Trophoblast cell (in vitro differentiated cells and primary cell): Measurements from ENCODE around the gene SCRG1.

Experiments used
- DNase-seq, 2 donors: peaks; one replicate each; pipeline ENCODE4 v3.0.0-alpha.2; 2016
- H2AFZ ChIP-seq: 2 replicates; pipeline ENCODE4 v1.6.1; 2013; ENCODE audit warnings: low read length, moderate library complexity, mild to moderate bottlenecking; ENCODE audit not compliant: insufficient read depth, poor library complexity
- H2AK5ac ChIP-seq: 2 replicates; pipeline ENCODE4 v1.6.1; 2013; ENCODE audit warnings: mild to moderate bottlenecking, low read length
- H2BK120ac ChIP-seq: 2 replicates; pipeline ENCODE4 v1.6.1; 2013; ENCODE audit warnings: low read length, mild to moderate bottlenecking, moderate library complexity; ENCODE audit not compliant: insufficient read depth, poor library complexity
- H2BK12ac ChIP-seq: 2 replicates; pipeline ENCODE4 v1.6.1; 2013; ENCODE audit warnings: mild to moderate bottlenecking, low read length, moderate library complexity
- H2BK5ac ChIP-seq: 2 replicates; pipeline ENCODE4 v1.6.1; 2013; ENCODE audit warnings: low read length, low read depth, moderate library complexity, mild to moderate bottlenecking; ENCODE audit not compliant: poor library complexity
- H3K14ac ChIP-seq: 2 replicates; pipeline ENCODE4 v1.6.1; 2013; ENCODE audit warnings: mild to moderate bottlenecking, low read length
- H3K18ac ChIP-seq: 2 replicates; pipeline ENCODE4 v1.6.1; 2013; ENCODE audit warnings: mild to moderate bottlenecking, low read length
- H3K23ac ChIP-seq: 2 replicates; pipeline ENCODE4 v1.6.1; 2013; ENCODE audit warnings: low read length
- H3K27ac ChIP-seq: 2 replicates; pipeline ENCODE4 v1.5.1; 2013; ENCODE audit warnings: low read depth, mild to moderate bottlenecking, inconsistent platforms, low read length, moderate library complexity
- H3K27me3 ChIP-seq: 2 replicates; pipeline ENCODE4 v1.6.1; 2013; ENCODE audit warnings: inconsistent platforms, mild to moderate bottlenecking, low read length, moderate library complexity; ENCODE audit not compliant: insufficient read depth
- H3K36me3 ChIP-seq, 2 experiments: 1 replicate in 1 of 2; 2 replicates in 1 of 2; pipeline ENCODE4 v1.6.1; 2013; ENCODE audit warnings: low read length in 2 of 2, mild to moderate bottlenecking in 2 of 2, moderate library complexity in 1 of 2; ENCODE audit not compliant: insufficient read depth in 2 of 2, control insufficient read depth in 1 of 2
- H3K4ac ChIP-seq: 2 replicates; pipeline ENCODE4 v1.6.1; 2013; ENCODE audit warnings: low read depth, mild to moderate bottlenecking, low read length, moderate library complexity
- H3K4me1 ChIP-seq, 2 experiments: 1 replicate in 1 of 2; 2 replicates in 1 of 2; pipeline ENCODE4 v1.6.1; 2013; ENCODE audit warnings: low read length in 2 of 2, mild to moderate bottlenecking in 2 of 2, moderate library complexity in 1 of 2; ENCODE audit not compliant: insufficient read depth in 2 of 2, control insufficient read depth in 1 of 2
- H3K4me2 ChIP-seq: 2 replicates; pipeline ENCODE4 v1.6.1; 2013; ENCODE audit warnings: inconsistent platforms, mild to moderate bottlenecking, low read length, moderate library complexity
- H3K4me3 ChIP-seq: 2 replicates; pipeline ENCODE4 v1.5.1; 2013; ENCODE audit warnings: mild to moderate bottlenecking, low read depth, low read length, inconsistent platforms
- H3K79me1 ChIP-seq: one replicate; pipeline ENCODE4 v1.6.1; 2013; ENCODE audit warnings: low read length
- H3K79me2 ChIP-seq: 2 replicates; pipeline ENCODE4 v1.6.1; 2013; ENCODE audit warnings: low read length, mild to moderate bottlenecking; ENCODE audit not compliant: control insufficient read depth, insufficient read depth, poor library complexity
- H3K9ac ChIP-seq: 2 replicates; pipeline ENCODE4 v1.6.1; 2013; ENCODE audit warnings: mild to moderate bottlenecking, low read length
- H3K9me3 ChIP-seq: 2 replicates; pipeline ENCODE4 v1.6.1; 2013; ENCODE audit warnings: low read depth, mild to moderate bottlenecking, control low read depth, inconsistent platforms, low read length; ENCODE audit not compliant: insufficient read depth
- H4K12ac ChIP-seq: 2 replicates; pipeline ENCODE4 v1.6.1; 2013; ENCODE audit warnings: low read depth, mild to moderate bottlenecking, low read length, moderate library complexity
- H4K8ac ChIP-seq: 2 replicates; pipeline ENCODE4 v1.6.1; 2013; ENCODE audit warnings: low read depth, mild to moderate bottlenecking, low read length, moderate library complexity
- H4K91ac ChIP-seq: one replicate; pipeline ENCODE4 v1.6.1; 2013; ENCODE audit warnings: low read depth, mild to moderate bottlenecking, low read length, moderate library complexity
- WGBS: extraction: QIAGEN DNeasy Blood & Tissue Kit; methylation state at CpG from one replicate; pipeline ENCODE4 v1.1.7; 2013; ENCODE audit warnings: missing lambda C conversion rate; ENCODE audit not compliant: insufficient read length, insufficient coverage; ENCODE audit errors: extremely low coverage; 5-methylcytosine and 5-hydroxymethylcytosine counted together

SCRG1 gene

DNA sequence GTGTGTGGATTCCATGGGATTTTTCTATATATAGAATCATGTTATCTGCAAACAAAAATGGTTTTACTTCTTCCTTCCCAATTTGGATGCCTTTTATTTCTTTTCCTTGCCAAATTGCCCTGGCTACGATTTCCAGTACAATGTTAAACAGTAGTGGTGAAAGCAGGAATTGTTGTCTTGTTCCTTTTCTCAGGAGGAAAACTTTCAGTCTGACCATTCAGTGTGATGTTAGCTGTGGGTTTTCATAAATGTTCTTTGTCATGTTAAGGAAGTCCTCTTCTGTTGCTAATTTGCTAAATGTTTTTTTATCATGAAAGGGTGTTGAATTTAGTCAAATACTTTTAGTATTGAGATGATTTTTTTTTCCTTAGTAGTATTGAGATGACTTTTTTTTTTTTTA lies 17.3 kb downstream of the SCRG1 start:
- no peak overlapping the region for H3K18ac ChIP-seq
- WGBS: no CpG with 5 or more reads among the region's 1 CpG

GRCh38 chr4:173380987-173381386 lies 17.9 kb downstream of the SCRG1 start:
- no peaks in the 10 kb centered on the region for H3K27me3 ChIP-seq

More for the DNA sequence above, 17.3 kb downstream of the SCRG1 start:
- Histone ChIP-seq H3K4ac (no peak overlapping the region), H3K4me1 (no peaks in the 10 kb centered on the region), H3K9me3 (no peaks in the 10 kb centered on the region), H3K27me3 (no peaks in the 10 kb centered on the region), H3K27ac (no peak overlapping the region), H3K79me2 (no peaks in the 10 kb centered on the region), H3K79me1 (no peaks in the 10 kb centered on the region), H3K14ac (no peak overlapping the region), H3K9ac (no peak overlapping the region), H2BK5ac (no peak overlapping the region), H4K12ac (no peak overlapping the region), H3K23ac (no peak overlapping the region), H2BK120ac (no peak overlapping the region), H2AFZ (no peak overlapping the region), H2BK12ac (no peak overlapping the region), H4K91ac (no peak overlapping the region), H3K36me3 (no peaks in the 10 kb centered on the region), H2AK5ac (no peak overlapping the region), H4K8ac (no peak overlapping the region), H3K4me3 (no peak overlapping the region), H3K4me2 (no peak overlapping the region)
- DNase-seq: no peak

DNA sequence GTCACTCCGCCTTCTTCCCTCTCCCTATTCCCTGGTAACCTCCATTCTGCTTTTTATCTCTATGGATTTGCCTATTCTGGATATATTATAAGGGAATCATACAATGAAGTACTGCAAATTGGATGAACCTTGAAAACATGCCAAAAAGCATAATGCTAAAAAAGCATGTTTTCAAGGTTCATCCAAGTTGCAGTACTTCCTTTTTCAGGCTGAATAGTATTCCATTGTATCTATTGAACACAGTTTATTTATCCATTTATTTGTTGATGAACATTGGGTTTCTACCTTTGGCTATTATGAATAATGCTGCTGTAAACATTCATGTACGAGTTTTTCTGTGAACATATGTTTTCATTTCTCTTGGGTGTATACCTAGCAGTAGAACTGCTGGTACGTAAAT lies 19.0 kb downstream of the SCRG1 start:
- no peak overlapping the region for H2BK12ac ChIP-seq

More at GRCh38 chr4:173380987-173381386, 17.9 kb downstream of the SCRG1 start:
- Histone ChIP-seq H3K4me2 (no peak overlapping the region), H3K23ac (no peak overlapping the region), H4K8ac (no peak overlapping the region), H3K27ac (no peak overlapping the region), H3K36me3 (no peaks in the 10 kb centered on the region), H3K18ac (no peak overlapping the region), H3K9ac (no peak overlapping the region), H3K9me3 (no peaks in the 10 kb centered on the region), H2BK5ac (no peak overlapping the region), H3K4me3 (no peak overlapping the region), H2BK120ac (no peak overlapping the region), H3K79me1 (no peaks in the 10 kb centered on the region), H3K4me1 (no peaks in the 10 kb centered on the region), H2BK12ac (no peak overlapping the region), H2AK5ac (no peak overlapping the region), H3K4ac (no peak overlapping the region), H3K79me2 (no peaks in the 10 kb centered on the region), H4K91ac (no peak overlapping the region), H2AFZ (no peak overlapping the region), H4K12ac (no peak overlapping the region), H3K14ac (no peak overlapping the region)
- DNase-seq: no peak

DNA sequence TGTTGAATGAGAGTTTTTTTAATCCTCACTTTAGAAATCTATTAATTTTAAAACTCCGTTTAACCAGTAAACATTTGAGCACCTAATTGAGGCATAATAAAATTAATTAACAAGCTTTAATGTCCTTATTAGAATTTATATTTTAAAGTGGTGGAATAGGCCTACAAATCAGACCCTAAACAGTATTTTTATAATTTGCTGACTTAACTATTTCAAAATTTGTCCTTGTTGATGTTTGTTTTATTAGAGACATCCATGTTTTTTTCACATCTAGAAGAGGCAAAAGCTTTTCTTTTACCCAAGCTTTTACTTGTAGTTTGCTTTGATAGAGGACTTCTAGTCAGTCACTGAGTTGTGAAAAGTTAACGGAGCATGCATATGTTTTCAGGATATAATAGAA lies 24.3 kb downstream of the SCRG1 start:
- H3K9ac ChIP-seq: no peak overlapping the region
- no peaks in the 10 kb centered on the region for H3K9me3 ChIP-seq
- H3K23ac ChIP-seq: no peak overlapping the region
- no peak overlapping the region for H3K4me3 ChIP-seq
- no peak overlapping the region for H2AFZ ChIP-seq
- no peak overlapping the region for H3K4ac ChIP-seq
- H3K18ac ChIP-seq: no peak overlapping the region
- H3K79me1 ChIP-seq: peaks cover 5% of the 10 kb centered on the region
- no peaks in the 10 kb centered on the region for H3K27me3 ChIP-seq
- WGBS: no CpG with 5 or more reads among the region's 2 CpGs
- no peak overlapping the region for H4K12ac ChIP-seq
- H3K4me2 ChIP-seq: no peak overlapping the region
- no peak overlapping the region for H3K27ac ChIP-seq
- H2BK12ac ChIP-seq: no peak overlapping the region
- H2BK120ac ChIP-seq: no peak overlapping the region
- H3K4me1 ChIP-seq: no peaks in the 10 kb centered on the region
- no peaks in the 10 kb centered on the region for H3K36me3 ChIP-seq
- H4K8ac ChIP-seq: no peak overlapping the region
- H2BK5ac ChIP-seq: no peak overlapping the region
- no peak overlapping the region for H2AK5ac ChIP-seq
- DNase-seq: no peak
- H3K14ac ChIP-seq: no peak overlapping the region
- H3K79me2 ChIP-seq: peaks cover 1% of the 10 kb centered on the region
- H4K91ac ChIP-seq: no peak overlapping the region

More for the DNA sequence above, 19.0 kb downstream of the SCRG1 start:
- no peaks in the 10 kb centered on the region for H3K27me3 ChIP-seq
- H3K4me3 ChIP-seq: no peak overlapping the region
- no peaks in the 10 kb centered on the region for H3K79me1 ChIP-seq
- no peaks in the 10 kb centered on the region for H3K4me1 ChIP-seq
- WGBS: no CpG with 5 or more reads among the region's 3 CpGs
- no peaks in the 10 kb centered on the region for H3K9me3 ChIP-seq
- no peak overlapping the region for H3K27ac ChIP-seq
- H3K23ac ChIP-seq: no peak overlapping the region
- H4K91ac ChIP-seq: no peak overlapping the region
- H2BK5ac ChIP-seq: no peak overlapping the region
- no peak overlapping the region for H2BK120ac ChIP-seq
- H3K9ac ChIP-seq: no peak overlapping the region
- H3K14ac ChIP-seq: no peak overlapping the region
- H3K79me2 ChIP-seq: no peaks in the 10 kb centered on the region
- H3K18ac ChIP-seq: no peak overlapping the region
- no peak for DNase-seq
- H3K4me2 ChIP-seq: no peak overlapping the region
- no peaks in the 10 kb centered on the region for H3K36me3 ChIP-seq
- H2AK5ac ChIP-seq: no peak overlapping the region
- no peak overlapping the region for H4K12ac ChIP-seq
- H4K8ac ChIP-seq: no peak overlapping the region
- no peak overlapping the region for H3K4ac ChIP-seq
- H2AFZ ChIP-seq: no peak overlapping the region
